HG03558 (cell line): ENCODE data around the gene PAX8.

Experiments used
- ATAC-seq: cut with Tn5 transposase; IDR thresholded peaks from one replicate; pipeline ENCODE4 v1.9.1; 2021; ENCODE audit warnings: moderate number of reproducible peaks; ENCODE audit not compliant: unreplicated experiment; ENCODE audit errors: extremely low read depth

The PAX8 gene

DNA sequence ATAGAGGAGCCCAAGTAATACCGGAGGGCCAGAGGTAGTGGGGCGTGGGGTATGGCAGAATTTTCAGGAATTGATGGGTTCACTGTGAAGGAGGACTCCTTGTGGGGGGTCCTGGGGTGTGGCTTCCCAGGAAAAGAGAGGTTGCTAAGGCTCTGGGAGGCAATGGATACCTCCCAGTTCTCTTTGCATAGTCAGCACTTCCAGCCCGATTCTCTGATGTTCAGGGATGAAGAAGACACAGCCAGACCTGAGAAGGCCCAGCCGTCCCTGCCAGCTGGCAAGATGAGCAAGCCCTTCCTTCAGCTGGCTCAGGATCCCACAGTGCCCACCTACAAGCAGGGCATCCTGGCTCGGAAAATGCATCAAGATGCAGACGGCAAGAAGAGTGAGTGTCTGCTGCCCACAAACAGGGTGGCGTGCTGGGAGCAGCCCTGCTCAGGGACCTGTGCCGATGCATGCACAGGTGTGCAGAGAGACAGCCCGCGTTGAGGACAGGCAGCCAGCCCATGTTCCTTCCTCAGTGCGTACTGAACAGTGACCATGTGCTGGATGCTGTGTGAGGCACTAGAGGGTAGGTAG, 82.7 kb downstream of the PAX8 start:
- ATAC-seq: no peak

DNA sequence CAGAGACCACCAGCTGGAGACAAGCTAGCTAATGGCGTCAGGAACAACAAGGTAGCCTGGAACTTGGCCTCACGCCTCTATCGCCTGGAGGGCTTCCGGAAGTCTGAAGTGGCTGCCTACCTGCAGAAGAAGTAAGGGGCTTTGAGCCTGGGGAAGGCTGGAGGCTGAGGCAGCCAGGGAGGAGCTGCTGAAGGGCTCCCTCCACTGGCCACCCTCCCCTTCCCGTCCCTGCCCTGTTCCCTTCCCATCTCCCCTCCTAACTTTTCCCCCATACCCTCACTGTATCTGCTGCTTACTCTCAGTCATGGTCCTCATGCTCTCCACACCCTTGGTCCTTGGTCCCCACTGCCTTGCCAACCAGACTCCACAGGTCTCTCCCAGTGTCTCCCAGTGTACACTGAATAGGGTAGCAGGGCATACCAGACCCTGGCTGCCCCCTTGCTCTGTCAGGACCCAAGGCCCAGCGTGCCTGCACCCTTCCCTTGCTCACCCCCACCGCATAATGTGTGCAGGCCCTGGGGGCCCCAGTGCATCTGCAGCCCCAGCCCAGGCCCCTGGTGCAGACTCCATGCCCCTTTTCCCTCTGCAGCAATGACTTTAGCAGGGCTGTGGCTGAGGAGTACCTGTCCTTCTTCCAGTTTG, 86.1 kb downstream of the PAX8 start:
- ATAC-seq: no peak

DNA sequence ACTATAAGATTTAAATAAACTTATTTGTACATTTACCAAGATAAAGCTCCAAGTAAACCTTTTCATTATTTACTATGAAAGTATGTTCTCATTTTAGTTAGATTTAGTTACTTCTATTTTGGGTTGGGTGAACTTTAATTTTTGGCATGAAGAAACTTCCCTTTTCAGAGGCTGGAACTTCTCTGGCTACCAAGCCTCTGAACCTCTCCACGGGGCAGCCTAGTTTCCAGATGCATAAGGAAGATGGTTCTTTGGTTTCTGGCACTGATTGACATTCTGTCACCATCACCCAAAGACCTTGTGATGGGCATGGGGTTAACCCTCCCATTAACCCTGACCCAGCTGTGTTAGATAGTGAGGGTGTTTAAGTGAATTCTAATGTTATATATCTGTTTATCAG, 87.8 kb downstream of the PAX8 start:
- ATAC-seq: no peak

DNA sequence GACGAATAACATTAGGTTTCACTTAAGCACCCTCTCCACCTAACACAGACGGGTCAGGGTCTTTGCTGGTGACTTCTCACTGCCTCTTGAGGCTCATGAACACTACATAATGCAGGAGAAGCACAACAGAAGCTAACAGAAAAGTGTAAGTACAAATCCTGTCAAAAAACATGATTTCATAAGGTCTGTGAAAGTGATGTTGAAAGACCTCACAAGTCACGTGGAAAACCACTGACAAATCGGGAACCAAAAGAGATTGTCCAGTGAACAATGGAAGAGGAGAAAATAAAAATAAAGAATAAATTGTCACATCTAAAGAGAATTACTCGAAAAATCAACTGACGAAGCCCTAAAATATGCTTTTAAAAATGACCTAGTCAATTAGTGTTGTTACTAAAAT, 91.0 kb downstream of the PAX8 start:
- no peak for ATAC-seq

DNA sequence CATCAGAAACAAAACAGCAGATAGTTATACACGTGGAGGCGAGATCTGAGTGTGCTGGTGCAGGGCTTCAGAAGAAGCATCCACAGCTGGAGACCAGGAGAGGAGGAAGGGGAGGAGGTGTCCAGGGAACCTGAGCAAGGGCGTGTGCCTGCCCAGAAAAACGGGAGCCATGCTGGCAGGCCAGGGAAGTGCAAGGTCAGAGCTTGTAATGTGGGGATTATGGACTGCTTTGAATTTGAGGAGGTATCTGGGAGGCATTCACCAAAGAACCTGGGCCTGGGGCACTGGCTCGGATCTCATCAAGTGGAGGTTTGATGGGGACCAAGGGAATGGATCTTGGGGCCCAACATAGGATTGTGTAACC, 92.3 kb downstream of the PAX8 start:
- no peak for ATAC-seq

DNA sequence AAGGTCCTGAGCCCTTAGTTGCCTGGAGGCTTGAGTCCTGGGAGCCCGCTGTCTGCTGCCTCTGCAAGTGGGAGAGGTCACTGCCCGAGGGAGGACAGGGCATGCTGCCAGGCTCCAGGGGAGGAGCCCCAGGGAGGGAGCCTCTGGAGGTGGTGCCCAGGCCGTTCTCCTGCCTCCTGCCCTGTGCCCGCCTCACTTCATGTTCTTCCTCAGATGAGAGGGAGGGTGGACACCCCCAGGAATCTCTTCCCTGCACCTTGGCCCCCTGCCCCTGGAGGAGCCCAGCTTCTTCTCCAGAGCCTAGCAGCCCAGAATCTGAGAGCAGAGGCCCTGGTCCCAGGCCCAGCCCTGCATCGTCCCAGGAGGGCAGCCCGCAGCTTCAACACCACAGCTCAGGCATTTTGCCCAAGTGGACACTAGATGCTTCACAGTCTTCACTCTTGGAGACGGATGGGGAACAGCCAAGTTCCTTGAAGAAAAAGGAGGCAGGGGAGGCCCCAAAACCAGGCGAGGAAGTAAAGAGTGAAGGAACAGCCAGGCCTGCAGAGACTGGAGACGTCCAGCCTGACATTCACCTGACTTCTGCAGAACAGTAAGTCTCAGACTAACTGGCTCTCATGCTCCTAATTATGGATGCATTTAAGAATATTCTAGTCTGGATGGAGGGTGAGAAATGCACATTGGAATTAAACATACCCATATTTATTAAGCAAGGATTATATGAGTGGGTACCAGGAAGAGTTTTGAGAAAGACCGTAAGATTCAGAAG, 92.9 kb downstream of the PAX8 start:
- no peak for ATAC-seq

DNA sequence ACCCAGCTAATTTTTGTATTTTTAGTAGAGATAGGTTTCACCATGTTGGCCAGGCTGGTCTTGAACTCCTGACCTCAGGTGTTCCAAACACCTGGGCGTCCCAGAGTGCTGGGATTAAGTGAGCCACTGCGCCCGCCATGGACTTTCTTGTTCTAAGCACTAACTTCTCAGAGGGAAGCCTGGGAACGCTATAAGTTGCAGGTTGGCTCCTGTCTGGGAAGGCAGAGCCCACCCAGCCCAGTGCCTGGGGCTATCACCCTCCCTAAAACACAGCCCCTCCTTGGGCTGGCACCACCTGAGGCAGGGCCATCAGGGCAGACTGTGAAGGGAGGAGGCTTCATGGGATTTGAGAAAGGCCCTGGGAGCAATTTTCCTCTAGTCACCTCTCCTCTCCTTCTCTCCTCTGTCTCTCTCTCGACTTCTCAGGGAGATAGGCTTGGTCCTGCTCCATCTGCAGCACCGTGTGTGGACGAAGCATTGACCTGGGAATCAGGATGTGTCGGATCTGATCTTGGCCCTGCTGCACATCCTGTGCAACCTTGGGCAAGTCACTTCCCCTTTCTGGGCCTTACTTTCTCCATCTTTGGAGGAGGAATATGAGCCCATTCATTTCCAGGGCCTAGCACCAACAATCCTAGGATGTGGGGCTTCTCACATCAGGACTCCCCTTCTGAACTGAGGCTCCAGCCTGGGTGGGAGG, 94.0 kb downstream of the PAX8 start:
- no peak for ATAC-seq

DNA sequence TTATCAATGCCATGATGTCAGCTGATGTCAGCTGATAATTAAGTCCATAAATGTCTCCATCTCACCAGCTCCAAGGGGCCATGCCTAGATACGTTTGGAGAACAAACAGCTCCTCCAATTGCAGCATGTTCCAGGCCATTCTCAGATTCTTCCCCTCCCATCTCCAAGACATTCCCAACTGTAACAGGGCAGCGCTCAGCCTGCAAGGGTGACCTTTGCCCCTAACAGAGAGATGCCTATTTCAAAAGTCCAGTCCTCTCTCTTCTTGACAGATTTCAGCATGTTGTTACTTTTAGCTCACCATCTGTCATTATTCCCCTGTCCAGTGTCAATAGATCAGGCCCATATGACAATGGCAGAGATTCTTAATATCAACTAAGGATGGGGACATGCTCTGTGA, 95.0 kb downstream of the PAX8 start:
- no peak for ATAC-seq

DNA sequence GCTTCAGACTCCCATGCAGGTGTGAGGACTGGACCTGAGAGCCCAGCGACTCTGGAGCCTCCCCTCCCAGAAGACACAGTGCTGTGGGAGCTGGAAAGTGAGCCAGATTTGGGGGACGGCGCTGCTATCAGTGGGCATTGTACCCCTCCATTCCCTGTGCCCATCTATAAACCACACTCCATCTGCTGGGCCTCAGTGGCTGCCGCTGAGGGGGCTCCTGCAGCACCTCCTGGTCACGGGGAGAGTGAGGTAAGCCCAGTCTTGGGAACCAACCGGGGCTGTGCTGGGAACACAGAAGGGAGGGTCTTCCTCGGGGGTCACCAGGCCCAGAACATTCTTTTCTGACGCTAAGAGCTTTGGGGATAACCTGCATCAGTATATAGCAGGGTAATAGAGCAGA, 95.5 kb downstream of the PAX8 start:
- no peak for ATAC-seq

DNA sequence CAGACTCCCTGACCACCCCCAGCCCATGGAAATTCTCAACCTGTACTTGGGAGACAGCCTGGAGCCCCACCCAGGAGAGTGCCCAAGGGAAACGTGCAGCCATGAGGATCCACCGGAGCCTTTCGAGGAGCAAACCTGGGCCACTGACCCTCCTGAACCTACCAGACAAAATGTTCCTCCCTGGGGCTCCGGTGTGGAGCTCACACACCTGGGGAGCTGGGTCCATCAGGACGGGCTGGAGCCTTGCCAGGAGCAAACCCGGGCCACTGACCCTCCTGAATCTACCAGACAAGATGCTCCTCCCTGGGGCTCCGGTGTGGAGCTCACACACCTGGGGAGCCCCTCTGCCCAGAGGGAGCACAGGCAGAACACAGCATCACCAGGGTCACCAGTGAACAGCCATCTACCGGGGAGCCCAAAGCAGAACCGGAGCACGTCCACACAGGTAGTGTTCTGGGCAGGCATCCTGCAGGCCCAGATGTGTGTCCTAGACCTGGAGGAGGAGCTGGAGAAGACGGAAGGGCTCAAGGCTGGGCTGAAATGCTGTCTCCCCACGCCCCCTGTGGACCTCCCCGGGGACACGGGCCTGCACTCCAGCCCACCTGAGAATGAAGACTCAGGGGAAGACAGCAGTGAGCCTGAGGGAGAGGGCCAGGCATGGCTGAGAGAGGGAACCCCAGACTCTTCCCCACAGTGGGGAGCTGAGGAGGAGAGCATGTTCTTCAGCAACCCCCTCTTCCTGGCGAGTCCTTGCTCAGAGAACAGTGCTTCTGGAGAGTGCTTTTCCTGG, 96.1 kb downstream of the PAX8 start:
- ATAC-seq: no peak

DNA sequence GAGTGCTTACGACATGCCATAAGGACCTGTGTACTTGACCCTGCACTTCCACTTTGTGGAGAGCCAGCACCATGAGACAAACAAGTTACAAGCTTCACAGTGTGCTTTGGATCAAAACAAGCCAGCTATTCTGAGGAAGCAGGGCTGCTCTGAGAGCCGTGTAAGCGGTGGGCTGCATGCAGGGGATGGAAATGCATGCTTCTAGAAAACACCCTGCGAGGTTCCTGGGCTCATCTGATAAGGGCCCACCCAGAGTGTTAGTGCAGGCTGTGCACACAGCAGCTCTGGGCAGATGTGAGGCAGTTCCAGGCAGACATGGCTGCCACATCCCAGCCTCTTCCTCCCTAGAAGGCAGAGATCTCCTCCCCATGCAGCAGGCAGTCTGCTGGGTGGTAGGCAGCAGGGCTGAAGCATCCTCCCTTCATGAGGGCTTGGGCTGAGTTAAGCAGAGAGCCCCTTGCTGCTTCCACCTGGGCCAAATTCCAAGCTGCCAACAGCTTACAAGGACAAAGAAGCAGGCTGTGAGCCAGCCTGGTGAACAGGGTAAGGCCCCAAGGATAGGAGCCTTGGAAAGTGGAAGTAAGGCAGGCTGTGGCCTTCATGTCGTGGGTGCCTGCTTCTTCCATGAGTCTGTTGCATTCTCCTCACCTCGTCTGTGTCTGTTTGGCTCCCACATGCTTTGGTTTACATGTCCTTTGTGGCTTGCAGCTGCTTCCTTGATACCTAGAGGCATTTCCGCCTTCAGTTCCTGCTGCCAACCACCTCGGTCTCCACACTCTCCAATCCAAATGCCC, 97.3 kb downstream of the PAX8 start:
- no peak for ATAC-seq

DNA sequence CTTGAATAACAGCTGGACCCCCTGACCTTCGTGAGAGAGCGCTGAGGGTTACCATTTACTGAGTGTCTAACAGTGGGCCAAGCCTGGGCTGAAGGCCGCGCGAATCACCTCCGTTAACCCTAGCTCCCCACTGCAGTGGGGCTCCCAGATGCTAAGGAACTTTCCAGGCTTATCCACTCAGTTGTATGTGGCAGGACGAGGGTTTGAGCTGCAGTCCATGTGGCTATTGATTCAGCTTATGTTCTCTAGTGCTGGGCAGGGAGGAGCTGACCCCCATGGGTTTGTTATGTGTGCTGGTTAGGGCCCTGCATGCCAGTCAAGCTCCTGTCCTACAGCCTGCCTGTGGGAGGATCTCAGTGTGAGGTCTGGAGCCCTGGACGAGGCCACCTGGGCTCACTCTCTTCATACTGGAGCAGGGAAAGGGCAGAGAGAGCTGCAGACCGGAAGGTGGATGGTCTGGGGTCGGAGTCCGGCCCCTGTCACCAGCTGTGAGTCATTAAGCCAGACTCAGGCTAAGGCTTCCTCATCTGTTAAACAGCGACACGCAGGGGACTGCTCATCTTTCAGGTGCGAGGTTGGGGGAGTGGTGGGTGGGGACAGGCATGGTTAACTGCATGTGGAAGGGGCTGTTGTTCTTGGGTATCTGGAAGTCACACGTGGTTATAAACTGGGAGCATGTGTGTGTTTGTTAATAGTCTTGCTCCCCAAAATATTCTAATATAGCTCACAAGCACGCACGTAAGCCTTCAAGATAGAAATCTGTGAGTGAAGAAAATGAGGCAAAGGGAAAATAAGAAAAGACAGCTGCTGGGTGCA, 98.4 kb downstream of the PAX8 start:
- no peak for ATAC-seq

DNA sequence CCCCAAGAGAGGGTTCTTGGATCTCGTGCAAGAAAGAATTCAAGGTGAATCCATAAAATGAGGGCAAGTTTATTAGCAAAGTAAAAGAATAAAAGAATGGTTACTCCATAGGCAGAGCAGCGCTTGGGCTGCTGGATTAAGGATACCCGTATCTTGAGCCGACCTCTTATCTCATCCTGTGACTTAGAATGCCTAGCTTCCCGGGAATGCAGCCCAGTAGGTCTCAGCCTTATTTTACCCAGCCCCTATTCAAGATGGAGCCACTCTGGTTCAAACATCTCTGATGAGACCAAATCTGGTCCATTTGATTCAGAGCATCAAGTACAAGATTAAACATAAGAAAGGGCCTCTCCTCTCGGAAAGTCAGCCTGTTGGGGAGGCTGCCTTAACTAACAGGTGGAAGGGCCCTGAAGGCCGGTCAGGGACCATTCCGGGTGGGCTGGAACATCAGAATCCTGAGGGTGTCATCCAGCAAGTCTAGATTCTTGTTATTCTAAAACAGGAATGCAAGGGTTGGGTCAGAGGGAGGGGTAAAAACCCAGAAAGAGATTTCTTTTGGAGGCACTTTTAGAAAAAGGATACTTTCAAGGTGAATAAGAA, 99.2 kb downstream of the PAX8 start:
- ATAC-seq: no peak

DNA sequence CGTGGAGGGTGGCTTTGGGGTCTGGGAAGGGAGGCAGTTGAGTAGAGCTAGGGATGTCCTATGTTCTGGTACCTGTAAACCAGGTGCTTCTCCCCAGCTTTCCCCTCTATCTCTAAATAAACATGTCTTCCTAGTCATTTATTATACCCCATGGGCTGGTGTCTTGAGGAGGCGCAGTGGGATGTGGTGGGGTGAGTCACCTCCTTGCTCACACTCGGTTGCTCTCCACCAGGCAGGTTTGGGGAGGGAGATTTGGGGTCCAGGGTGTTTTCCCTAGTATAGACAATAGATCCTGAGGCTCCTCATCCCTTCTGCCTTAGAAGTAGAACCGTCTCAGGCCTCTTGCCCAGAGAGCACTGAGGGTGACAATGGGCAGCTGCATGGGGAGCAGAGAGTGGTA, 99.8 kb downstream of the PAX8 start:
- no peak for ATAC-seq

DNA sequence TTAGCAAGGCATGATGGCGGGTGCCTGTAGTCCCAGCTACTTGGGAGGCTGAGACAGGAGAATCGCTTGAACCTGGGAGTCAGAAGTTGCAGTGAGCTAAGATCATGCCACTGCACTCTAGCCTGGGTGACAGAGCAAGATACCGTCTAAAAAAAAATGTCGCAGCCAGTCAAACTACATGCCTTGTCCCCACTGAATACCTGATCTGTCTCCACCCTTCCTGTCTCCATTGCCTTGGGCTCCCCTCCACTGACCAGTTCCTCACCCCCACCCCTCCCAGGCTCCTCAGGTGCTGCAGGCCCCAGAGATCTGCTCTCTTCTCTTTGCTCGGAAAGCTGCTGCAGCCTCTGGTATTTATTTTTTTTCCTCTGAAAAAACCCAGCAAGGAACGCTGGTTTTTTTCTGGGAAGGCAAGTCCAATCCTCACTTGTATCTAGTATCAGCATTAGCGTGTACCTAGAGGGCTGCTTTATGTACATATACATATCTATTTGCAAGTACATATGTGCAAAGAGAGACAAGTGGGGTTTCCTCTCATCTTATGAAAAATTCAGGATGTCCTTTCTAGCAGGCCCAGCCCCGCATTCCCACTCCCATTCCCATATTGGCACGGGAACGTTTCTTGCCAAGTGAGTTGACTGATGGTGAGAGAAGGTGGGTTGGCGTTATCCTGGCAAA, 100.5 kb downstream of the PAX8 start:
- ATAC-seq: no peak

DNA sequence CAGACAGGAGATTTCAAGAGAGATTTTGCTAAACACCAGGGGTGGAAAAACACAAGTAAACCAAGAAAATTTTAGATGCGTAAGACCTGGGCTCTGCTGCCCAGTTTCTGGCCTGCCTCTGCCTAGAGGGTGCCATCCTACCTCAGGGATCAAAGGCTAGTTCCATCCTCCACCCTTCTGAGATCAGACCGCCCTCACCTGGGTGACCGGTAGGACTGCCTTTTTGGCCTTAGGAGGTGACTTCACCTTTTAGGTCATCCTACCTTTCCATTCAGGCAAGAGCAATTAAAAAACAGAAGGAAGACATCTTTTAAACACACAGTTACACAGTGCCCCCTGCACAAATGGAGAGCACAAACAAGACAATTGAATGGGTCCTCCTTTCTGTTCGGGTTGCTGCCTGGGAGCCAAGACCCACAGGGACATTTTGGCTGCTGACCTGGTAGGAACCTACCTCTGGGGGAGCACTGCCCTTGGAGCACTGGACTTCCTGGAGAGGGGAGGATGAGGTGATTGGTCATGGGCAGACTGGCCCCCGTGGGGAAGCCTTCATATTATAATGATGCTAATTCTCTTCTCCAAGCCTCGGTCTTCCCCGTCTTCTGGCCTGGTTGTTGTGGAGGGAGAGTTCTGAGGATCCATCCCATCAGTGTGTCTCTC, 101.9 kb downstream of the PAX8 start:
- no peak for ATAC-seq
